ENCODE measurements around the gene ZNF280D.

ZNF280D gene

GRCh38 chr15:56749982-56750381, 16.7 kb upstream of the ZNF280D start:
- DNase-seq, result no peak

- DNase-seq, result no peak
Measured at GRCh38 chr15:56744701-56745683, 11.7 kb upstream of the ZNF280D start.

- no peak for DNase-seq
Measured at GRCh38 chr15:56741541-56741940, 8.2 kb upstream of the ZNF280D start.

- no peak for DNase-seq
Measured at GRCh38 chr15:56739964-56740640, 6.8 kb upstream of the ZNF280D start.

GRCh38 chr15:56739474-56739873, 6.2 kb upstream of the ZNF280D start:
- no peak for DNase-seq

- DNase-seq, result no peak
Measured at GRCh38 chr15:56737791-56738190, 4.5 kb upstream of the ZNF280D start.

- no peak for DNase-seq
Measured at GRCh38 chr15:56736881-56737707, 3.8 kb upstream of the ZNF280D start.

GRCh38 chr15:56736308-56736707, 3.0 kb upstream of the ZNF280D start:
- DNase-seq, result no peak

GRCh38 chr15:56735589-56735988, 2.3 kb upstream of the ZNF280D start:
- no peak for DNase-seq

- no peak for DNase-seq
Measured at GRCh38 chr15:56734013-56734635, 815 bp upstream of the ZNF280D start.

- DNase-seq, result peak; percentile 88
Measured at GRCh38 chr15:56732886-56733135, 498 bp downstream of the ZNF280D start.

- DNase-seq, result peak; percentile 43
Measured at GRCh38 chr15:56732135-56732885, 999 bp downstream of the ZNF280D start.

GRCh38 chr15:56731548-56731947, 1.8 kb downstream of the ZNF280D start:
- DNase-seq, result no peak

GRCh38 chr15:56729561-56729960, 3.7 kb downstream of the ZNF280D start:
- no peak for DNase-seq

GRCh38 chr15:56725386-56725785, 7.9 kb downstream of the ZNF280D start:
- DNase-seq, result no peak

GRCh38 chr15:56724232-56724631, 9.1 kb downstream of the ZNF280D start:
- DNase-seq, result no peak

- no peak for DNase-seq
Measured at GRCh38 chr15:56723787-56724186, 9.5 kb downstream of the ZNF280D start.

GRCh38 chr15:56719774-56720555, 13.3 kb downstream of the ZNF280D start:
- DNase-seq, result no peak

- DNase-seq, result no peak
Measured at GRCh38 chr15:56719021-56719612, 14.2 kb downstream of the ZNF280D start.

- DNase-seq, result no peak
Measured at GRCh38 chr15:56718560-56718959, 14.7 kb downstream of the ZNF280D start.

- DNase-seq, result no peak
Measured at GRCh38 chr15:56716334-56716733, 17.0 kb downstream of the ZNF280D start.
